ENCODE results near the gene LAGE3.
A peak's percentile ranks its signal among the peaks of the same experiment; 100 is the strongest.
"Not testable (repeated sequence)": the region's sequence is repeated elsewhere in the genome, so short reads cannot be mapped to it uniquely, and the experiment has no call there.

Gene LAGE3

DNA sequence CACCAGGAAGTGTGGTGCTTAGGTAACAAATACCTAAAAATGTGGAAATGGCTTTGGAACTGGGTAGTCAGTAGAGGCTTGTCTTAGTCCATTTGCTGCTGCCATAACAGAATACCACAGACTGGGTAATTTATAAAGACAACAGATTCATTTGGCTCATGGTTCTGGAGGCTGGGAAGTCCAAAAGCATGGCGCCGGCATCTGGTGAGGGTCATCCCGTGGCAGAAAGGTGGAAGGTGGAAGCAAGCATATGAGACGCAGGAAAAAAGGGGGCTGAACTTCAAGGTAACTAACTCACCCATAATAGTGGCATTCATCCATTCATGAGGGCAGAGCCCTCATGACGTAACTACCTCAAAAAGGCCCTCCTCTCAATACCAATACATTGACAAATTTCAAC, 30.4 kb upstream of the LAGE3 start:
- H3K4me1 Mint-ChIP-seq (ENCODE audit: low read depth), result peaks cover 20% of the 10 kb centered on the region
- intact Hi-C loops (cut with micrococcal nuclease), result no loop called here
- H3K27ac Mint-ChIP-seq, result no peak overlapping the region
- no peak overlapping the region for H3K4me3 Mint-ChIP-seq
- H3K9me3 Mint-ChIP-seq, result peaks cover 7% of the 10 kb centered on the region
- H3K36me3 Mint-ChIP-seq (ENCODE audit: low read depth), result peaks cover 71% of the 10 kb centered on the region
- no peaks in the 10 kb centered on the region for H3K27me3 Mint-ChIP-seq

GRCh38 chrX:154508384-154508745, 29.3 kb upstream of the LAGE3 start:
- peaks cover 7% of the 10 kb centered on the region for H3K9me3 Mint-ChIP-seq
- no peak overlapping the region for H3K4me3 Mint-ChIP-seq
- no peak overlapping the region for H3K27ac Mint-ChIP-seq
- intact Hi-C loops (cut with micrococcal nuclease), result no loop called here
- H3K4me1 Mint-ChIP-seq (ENCODE audit: low read depth), result peaks cover 11% of the 10 kb centered on the region
- peaks cover 71% of the 10 kb centered on the region for H3K36me3 Mint-ChIP-seq (ENCODE audit: low read depth)
- H3K27me3 Mint-ChIP-seq, result no peaks in the 10 kb centered on the region

DNA sequence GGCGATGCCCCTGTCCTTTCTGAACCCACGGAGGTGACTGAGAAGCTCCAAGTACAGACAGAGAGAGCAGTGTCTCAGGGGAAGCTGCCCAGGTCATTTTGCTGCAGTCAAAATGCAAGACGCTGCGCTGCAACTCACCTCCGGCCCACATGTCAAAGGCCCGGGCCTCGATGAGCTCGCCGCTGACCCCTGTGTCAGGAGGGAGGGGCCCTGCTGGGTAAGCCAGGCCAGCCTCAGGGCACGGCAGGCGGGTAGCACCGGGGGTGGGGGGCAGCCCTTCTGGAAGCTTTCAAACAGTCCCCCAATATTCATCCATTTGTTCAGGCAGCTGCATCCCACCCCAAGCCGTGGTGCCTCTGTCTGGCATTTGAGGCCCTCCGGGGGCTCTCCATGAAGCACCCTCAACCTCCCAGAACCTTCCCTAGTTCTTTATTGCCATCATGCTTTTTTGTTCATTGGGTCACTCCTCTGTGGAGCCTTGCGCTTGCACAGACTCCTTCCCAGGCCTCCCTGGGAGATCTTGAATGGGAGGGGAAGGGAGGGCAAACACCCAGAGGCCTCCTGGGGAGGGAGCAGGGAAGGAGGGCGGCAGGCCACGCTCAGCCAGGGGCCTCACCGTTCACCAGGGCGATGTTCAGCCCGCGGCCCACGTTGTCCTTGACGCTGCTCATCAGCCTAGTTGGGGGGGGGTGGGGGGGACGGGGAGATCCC, 28.7 kb upstream of the LAGE3 start:
- Mint-ChIP-seq H3K27ac (no peak overlapping the region), H3K4me3 (no peak overlapping the region), H3K27me3 (no peaks in the 10 kb centered on the region), H3K36me3 (ENCODE audit: low read depth) (peaks cover 69% of the 10 kb centered on the region), H3K4me1 (ENCODE audit: low read depth) (peaks cover 11% of the 10 kb centered on the region), H3K9me3 (peaks cover 7% of the 10 kb centered on the region)
- intact Hi-C loops (cut with micrococcal nuclease), result no loop called here

- no peaks in the 10 kb centered on the region for H3K27me3 Mint-ChIP-seq
These were observed 27.6 kb upstream of the LAGE3 start for GRCh38 chrX:154506483-154507332.

DNA sequence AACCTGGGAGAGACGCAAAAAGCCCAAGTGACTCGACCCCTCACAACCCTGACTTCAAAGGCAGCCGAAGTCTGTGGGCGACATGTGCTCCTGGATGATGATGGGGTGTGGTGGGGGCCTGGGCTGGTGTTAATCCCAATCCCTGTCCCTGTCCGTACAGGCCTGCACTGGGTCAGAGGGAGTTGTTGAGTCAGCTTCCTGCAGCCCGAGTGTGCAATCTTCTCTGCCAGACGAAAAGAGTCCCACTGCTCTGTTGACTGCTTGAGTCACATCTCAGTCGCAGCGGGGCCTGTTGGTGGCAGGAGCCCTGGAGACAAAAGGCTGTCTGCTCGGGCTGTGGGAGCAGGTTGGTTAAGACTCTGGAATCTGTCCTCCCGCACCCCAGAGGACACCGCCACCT, 26.7 kb upstream of the LAGE3 start:
- intact Hi-C loops (cut with micrococcal nuclease), result no loop called here
- no peak overlapping the region for H3K27ac Mint-ChIP-seq
- peaks cover 59% of the 10 kb centered on the region for H3K36me3 Mint-ChIP-seq (ENCODE audit: low read depth)
- peaks cover 7% of the 10 kb centered on the region for H3K9me3 Mint-ChIP-seq
- no peaks in the 10 kb centered on the region for H3K27me3 Mint-ChIP-seq
- no peaks in the 10 kb centered on the region for H3K4me1 Mint-ChIP-seq (ENCODE audit: low read depth)
- H3K4me3 Mint-ChIP-seq, result no peak overlapping the region

More at GRCh38 chrX:154506483-154507332, 27.6 kb upstream of the LAGE3 start:
- peaks cover 7% of the 10 kb centered on the region for H3K9me3 Mint-ChIP-seq
- intact Hi-C loops (cut with micrococcal nuclease), result no loop called here
- peaks cover 64% of the 10 kb centered on the region for H3K36me3 Mint-ChIP-seq (ENCODE audit: low read depth)
- no peak overlapping the region for H3K4me3 Mint-ChIP-seq
- H3K4me1 Mint-ChIP-seq (ENCODE audit: low read depth), result peaks cover 5% of the 10 kb centered on the region
- H3K27ac Mint-ChIP-seq, result no peak overlapping the region

DNA sequence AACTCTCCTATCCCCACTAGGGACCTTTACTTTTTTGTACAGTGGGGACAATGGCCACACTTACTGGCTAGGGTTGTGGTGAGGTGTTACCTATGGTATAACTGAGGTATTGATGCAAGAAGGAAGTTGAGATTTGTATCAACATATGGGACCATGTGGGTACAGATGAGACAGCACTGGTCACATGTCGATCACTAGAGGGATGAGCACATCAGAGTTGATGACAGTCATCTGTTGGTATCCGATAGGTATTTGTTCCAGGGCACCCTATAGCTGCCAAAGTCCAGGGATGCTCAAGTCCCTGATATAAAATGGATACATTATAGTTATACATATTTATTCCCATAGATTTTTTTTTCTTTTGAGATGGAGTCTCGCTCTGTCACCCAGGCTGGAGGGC, 23.9 kb upstream of the LAGE3 start:
- Mint-ChIP-seq H3K9me3 (no peaks in the 10 kb centered on the region), H3K27ac (no peak overlapping the region), H3K4me3 (no peak overlapping the region), H3K27me3 (no peaks in the 10 kb centered on the region), H3K36me3 (ENCODE audit: low read depth) (peaks cover 32% of the 10 kb centered on the region), H3K4me1 (ENCODE audit: low read depth) (no peaks in the 10 kb centered on the region)
- intact Hi-C loops (cut with micrococcal nuclease), result no loop called here

DNA sequence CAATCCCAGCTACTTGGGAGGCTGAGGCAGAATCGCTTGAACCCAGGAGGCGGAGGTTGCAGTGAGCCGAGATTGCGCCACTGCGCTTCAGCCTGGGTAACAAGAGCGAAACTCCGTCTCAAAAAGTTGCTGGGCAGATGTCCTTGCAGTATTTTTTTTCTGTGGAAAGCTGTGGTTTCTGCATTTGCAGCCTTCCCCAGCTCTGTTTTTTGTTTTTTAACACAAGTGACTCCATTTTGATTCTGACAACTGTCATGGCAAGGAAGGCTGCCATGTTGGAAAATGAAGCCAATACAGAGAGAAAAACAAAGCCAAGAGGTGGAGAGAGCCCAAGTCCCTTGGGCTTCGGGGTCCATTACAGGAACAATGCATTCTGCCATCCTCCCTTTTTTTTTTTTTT, 23.0 kb upstream of the LAGE3 start:
- H3K27ac Mint-ChIP-seq, result no peak overlapping the region
- H3K27me3 Mint-ChIP-seq, result no peaks in the 10 kb centered on the region
- no peaks in the 10 kb centered on the region for H3K9me3 Mint-ChIP-seq
- H3K4me3 Mint-ChIP-seq, result no peak overlapping the region
- H3K4me1 Mint-ChIP-seq (ENCODE audit: low read depth), result no peaks in the 10 kb centered on the region
- intact Hi-C loops (cut with micrococcal nuclease), result no loop called here
- peaks cover 23% of the 10 kb centered on the region for H3K36me3 Mint-ChIP-seq (ENCODE audit: low read depth)

GRCh38 chrX:154501423-154501822, 22.3 kb upstream of the LAGE3 start:
- intact Hi-C loops (cut with micrococcal nuclease); H3K9me3 Mint-ChIP-seq; H3K27me3 Mint-ChIP-seq; H3K4me1 Mint-ChIP-seq (ENCODE audit: low read depth); H3K27ac Mint-ChIP-seq; H3K4me3 Mint-ChIP-seq: not testable (repeated sequence)
- H3K36me3 Mint-ChIP-seq (ENCODE audit: low read depth), result peaks cover 16% of the 10 kb centered on the region

GRCh38 chrX:154496591-154497137, 17.6 kb upstream of the LAGE3 start:
- H3K4me3 Mint-ChIP-seq; H3K36me3 Mint-ChIP-seq (ENCODE audit: low read depth); H3K9me3 Mint-ChIP-seq; H3K27ac Mint-ChIP-seq; intact Hi-C loops (cut with micrococcal nuclease); H3K27me3 Mint-ChIP-seq; H3K4me1 Mint-ChIP-seq (ENCODE audit: low read depth): not testable (repeated sequence)

GRCh38 chrX:154495472-154495922, 16.4 kb upstream of the LAGE3 start:
- peaks cover 2% of the 10 kb centered on the region for H3K27me3 Mint-ChIP-seq
- H3K4me1 Mint-ChIP-seq (ENCODE audit: low read depth), result peaks cover 6% of the 10 kb centered on the region
- intact Hi-C loops (cut with micrococcal nuclease), result no loop called here
- no peak overlapping the region for H3K27ac Mint-ChIP-seq
- no peaks in the 10 kb centered on the region for H3K9me3 Mint-ChIP-seq
- no peak overlapping the region for H3K4me3 Mint-ChIP-seq
- peaks cover 5% of the 10 kb centered on the region for H3K36me3 Mint-ChIP-seq (ENCODE audit: low read depth)

DNA sequence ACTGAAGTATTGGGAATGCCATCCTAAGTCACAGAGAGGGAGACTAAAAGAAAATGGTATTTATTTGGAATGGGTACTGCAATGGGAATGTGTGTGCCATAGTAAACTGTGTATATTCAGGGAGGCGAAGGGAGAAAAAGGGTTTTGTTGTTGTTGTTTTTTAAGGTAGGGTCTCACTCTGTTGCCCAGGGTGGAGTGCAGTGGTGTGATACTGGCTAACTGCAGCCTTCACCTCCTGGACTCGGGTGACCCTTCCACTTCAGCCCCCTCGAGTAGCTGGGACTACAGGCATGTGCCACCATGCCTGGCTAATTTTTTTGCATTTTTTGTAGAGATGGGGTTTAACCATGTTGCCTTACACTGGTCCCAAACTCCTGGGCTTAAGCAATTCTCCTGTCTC, 15.6 kb upstream of the LAGE3 start:
- H3K36me3 Mint-ChIP-seq (ENCODE audit: low read depth), result peaks cover 5% of the 10 kb centered on the region
- peaks cover 9% of the 10 kb centered on the region for H3K4me1 Mint-ChIP-seq (ENCODE audit: low read depth)
- peaks cover 2% of the 10 kb centered on the region for H3K27me3 Mint-ChIP-seq
- H3K27ac Mint-ChIP-seq, result no peak overlapping the region
- intact Hi-C loops (cut with micrococcal nuclease), result loop anchor here (5.0 kb wide), 1 partner anchor 33 kb away; no protein-coding TSS in a partner anchor
- H3K4me3 Mint-ChIP-seq, result no peak overlapping the region
- no peaks in the 10 kb centered on the region for H3K9me3 Mint-ChIP-seq

DNA sequence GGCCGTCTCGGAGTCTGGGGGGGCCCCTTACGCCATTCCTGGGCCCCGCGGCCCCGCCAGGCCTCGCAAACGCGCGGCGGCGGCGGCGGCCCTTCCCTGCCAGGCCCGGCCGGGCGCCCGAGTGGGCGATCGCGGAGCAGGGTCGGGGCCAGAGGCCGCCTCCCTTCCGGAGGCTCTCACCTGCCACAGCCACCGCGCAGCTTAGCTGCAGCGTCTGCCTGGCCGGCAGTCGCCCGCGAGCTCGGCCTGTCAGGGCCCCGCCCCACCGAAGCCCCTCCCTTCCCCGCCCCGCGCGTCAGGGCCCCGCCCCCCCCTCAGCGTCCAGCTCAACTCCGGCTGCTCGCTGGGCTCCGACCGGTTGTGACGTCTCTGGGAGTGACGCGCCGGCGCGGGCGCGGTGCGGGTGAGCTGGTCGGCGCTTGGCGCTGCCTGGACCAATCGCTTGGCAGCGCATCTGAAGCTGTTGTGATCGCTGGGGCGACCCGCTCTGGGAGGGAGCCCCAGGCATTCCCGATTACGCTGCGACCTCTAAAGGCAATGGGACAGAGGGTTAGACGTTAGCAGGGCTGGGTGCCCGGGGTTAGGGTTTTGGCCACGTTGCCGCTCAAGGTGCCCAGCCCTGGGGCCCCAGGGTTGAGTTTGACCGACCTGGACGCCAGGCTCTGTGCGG, 11.5 kb upstream of the LAGE3 start, which contains the start of gene SLC10A3:
SLC10A3 (minus strand) TSS at position 216 of the 670 bp plus-strand sequence. CDS start 1,689 bp downstream, outside the sequence.
- Mint-ChIP-seq H3K4me3 (peak within 1 kb of the TSS; percentile 82), H3K36me3 (ENCODE audit: low read depth) (peaks cover 21% of the 10 kb centered on the region), H3K27me3 (peaks cover 3% of the 10 kb centered on the region), H3K4me1 (ENCODE audit: low read depth) (peaks cover 29% of the 10 kb centered on the region), H3K27ac (peak within 1 kb of the TSS; percentile 95), H3K9me3 (no peaks in the 10 kb centered on the region)
- intact Hi-C loops (cut with micrococcal nuclease), result loop anchor here (5.0 kb wide), 1 partner anchor 37 kb away; no protein-coding TSS in a partner anchor

GRCh38 chrX:154490021-154490413, 10.9 kb upstream of the LAGE3 start:
- H3K27me3 Mint-ChIP-seq, result peaks cover 3% of the 10 kb centered on the region
- H3K36me3 Mint-ChIP-seq (ENCODE audit: low read depth), result peaks cover 26% of the 10 kb centered on the region
- no peaks in the 10 kb centered on the region for H3K9me3 Mint-ChIP-seq
- H3K4me3 Mint-ChIP-seq, result peak overlapping the region; percentile 82
- peak overlapping the region; percentile 95 for H3K27ac Mint-ChIP-seq
- peaks cover 29% of the 10 kb centered on the region for H3K4me1 Mint-ChIP-seq (ENCODE audit: low read depth)
- intact Hi-C loops (cut with micrococcal nuclease), result loop anchor here (5.0 kb wide), 1 partner anchor 37 kb away; no protein-coding TSS in a partner anchor

All from dendritic cell treated with granulocyte-macrophage colony-stimulating factor and Interleukin-4, amounts not matched to agents 40 ng/mL and 50 ng/mL, for 4 days (primary cell).